GM12892 (cell line): Measurements from ENCODE around the gene DNER.

ENCODE experiments used
- POLR2A ChIP-seq: IDR thresholded peaks from 2 replicates; pipeline ENCODE4 v1.6.1; 2011; ENCODE audit warnings: low read depth, low read length, control low read depth
- POLR2AphosphoS5 ChIP-seq: IDR thresholded peaks from 2 replicates; pipeline ENCODE4 v1.6.1; 2011; ENCODE audit warnings: low read depth, low read length, control low read depth
- TAF1 ChIP-seq: IDR thresholded peaks from 2 replicates; pipeline ENCODE4 v1.6.1; 2011; ENCODE audit warnings: low read depth, mild to moderate bottlenecking, control low read depth, low read length, borderline replicate concordance

- TF ChIP-seq POLR2AphosphoS5 = no peak
- no peak for TF ChIP-seq POLR2A
- no peak for TF ChIP-seq TAF1
Observed at GRCh38 chr2:229732897-229733296, 18.5 kb upstream of the DNER start.
